Spinal cord (tissue), 4 donors: ENCODE measurements around the gene NDUFAF3. TPM values are rescaled to one million over a fixed set of nuclear protein-coding genes. Genes with fewer than 3 reads are reported as not detected.
A peak's percentile ranks its signal among the peaks of the same experiment; 100 is the strongest.

Experiments used
- polyA plus RNA-seq, 2 donors: library from polyadenylated mRNA; unstranded; fragments of 120-200 nt; gene quantifications; one replicate each; pipeline ENCODE4 v1.2.1, GENCODE V29; 2013; ENCODE audit not compliant: insufficient read length in 2 of 2
- small RNA-seq: library from RNA; depleted of rRNA; stranded (forward); fragments of <200 nt; gene quantifications from one replicate; pipeline ENCODE3, GENCODE V24; 2014; ENCODE audit warnings: low replicate concordance
- total RNA-seq, 2 donors: library from RNA; depleted of rRNA in 1 of 2; stranded (reverse); fragments of 120-200 nt in 1 of 2; fragments of >200 nt in 1 of 2; gene quantifications; one replicate each; pipeline versions ENCODE4 v1.2.3 to v1.2.4, GENCODE V29; 2013 to 2014

NDUFAF3 gene
- total and polyA plus RNA-seq, 4 donors = 37.0 to 97.0 (median 74.5) TPM

Small RNA genes within 50 kb of the gene (small RNA-seq; reads per million reads assigned to genes)
- gene MIR191 (4,204 reads per million, percentile 100 among the genes with 10 or more reads in this experiment), gene MIR425 (88.8 reads per million, percentile 98 among the genes with 10 or more reads in this experiment)

Other genes with a start within 250 kb of the NDUFAF3 start
- gene PRKAR2A, start 174.2 kb upstream of the NDUFAF3 start, total RNA-seq = 10 to 100 TPM; 29.2 to 40.3 TPM
- gene PRKAR2A, start 174.2 kb upstream of the NDUFAF3 start, polyA plus RNA-seq = 10 to 100 TPM; 32.3 to 36.5 TPM
- gene SLC25A20, start 123.2 kb upstream of the NDUFAF3 start, total RNA-seq = 10 to 100 TPM; 21.1 to 21.6 TPM
- gene SLC25A20, start 123.2 kb upstream of the NDUFAF3 start, polyA plus RNA-seq = 10 to 100 TPM; 21.3 to 23.6 TPM
- 10 to 100 TPM; 81.0 to 81.9 TPM for gene ARIH2, start 103.3 kb upstream of the NDUFAF3 start, total RNA-seq
- gene ARIH2, start 103.3 kb upstream of the NDUFAF3 start, polyA plus RNA-seq = 10 to 100 TPM; 66.6 to 96.4 TPM
- gene P4HTM, start 31.9 kb upstream of the NDUFAF3 start, total RNA-seq = 10 to 100 TPM; 58.4 to 69.0 TPM
- gene P4HTM, start 31.9 kb upstream of the NDUFAF3 start, polyA plus RNA-seq = 10 to 100 TPM; 70.7 to 82.7 TPM
- gene WDR6, start 14.7 kb upstream of the NDUFAF3 start, total RNA-seq = 100 to 1,000 TPM in 1 of 2 donors, 10 to 100 TPM in 1; 81.7 to 152 TPM
- gene WDR6, start 14.7 kb upstream of the NDUFAF3 start, polyA plus RNA-seq = 100 to 1,000 TPM; 234 to 241 TPM
- gene DALRD3, start 3.5 kb upstream of the NDUFAF3 start, total RNA-seq = 10 to 100 TPM; 35.7 to 51.3 TPM
- 10 to 100 TPM; 83.8 to 85.7 TPM for gene DALRD3, start 3.5 kb upstream of the NDUFAF3 start, polyA plus RNA-seq
- gene IMPDH2, start 7.3 kb downstream of the NDUFAF3 start, total RNA-seq = 100 to 1,000 TPM; 143 to 215 TPM
- gene IMPDH2, start 7.3 kb downstream of the NDUFAF3 start, polyA plus RNA-seq = 100 to 1,000 TPM; 139 to 150 TPM
- gene QRICH1, start 72.0 kb downstream of the NDUFAF3 start, total RNA-seq = 100 to 1,000 TPM in 1 of 2 donors, 10 to 100 TPM in 1; 84.6 to 104 TPM
- gene QRICH1, start 72.0 kb downstream of the NDUFAF3 start, polyA plus RNA-seq = 10 to 100 TPM; 62.9 to 80.1 TPM
- 100 to 1,000 TPM; 122 to 187 TPM for gene QARS1, start 82.6 kb downstream of the NDUFAF3 start, total RNA-seq
- gene QARS1, start 82.6 kb downstream of the NDUFAF3 start, polyA plus RNA-seq = 100 to 1,000 TPM; 136 to 159 TPM
- 10 to 100 TPM; 32.5 to 45.0 TPM for gene USP19, start 98.7 kb downstream of the NDUFAF3 start, total RNA-seq
- gene USP19, start 98.7 kb downstream of the NDUFAF3 start, polyA plus RNA-seq = 10 to 100 TPM; 46.9 to 54.4 TPM
- gene LAMB2, start 110.9 kb downstream of the NDUFAF3 start, total RNA-seq = 100 to 1,000 TPM; 225 to 536 TPM
- 100 to 1,000 TPM; 160 to 221 TPM for gene LAMB2, start 110.9 kb downstream of the NDUFAF3 start, polyA plus RNA-seq
- gene CCDC71, start 144.2 kb downstream of the NDUFAF3 start, total RNA-seq = 10 to 100 TPM in 1 of 2 donors, 1 to 10 TPM in 1; 9.7 to 23.1 TPM
- gene CCDC71, start 144.2 kb downstream of the NDUFAF3 start, polyA plus RNA-seq = 10 to 100 TPM; 17.5 to 19.7 TPM
- gene KLHDC8B, start 149.5 kb downstream of the NDUFAF3 start, total RNA-seq = 10 to 100 TPM; 20.0 to 61.6 TPM
- 10 to 100 TPM; 34.7 to 38.7 TPM for gene KLHDC8B, start 149.5 kb downstream of the NDUFAF3 start, polyA plus RNA-seq